Fibroblast of lung (primary cell): ENCODE results near the gene NOL4L. TPM values are rescaled to one million over a fixed set of nuclear protein-coding genes. Genes with fewer than 3 reads are reported as not detected.
A peak's percentile ranks its signal among the peaks of the same experiment; 100 is the strongest.

Experiments used
- DNase-seq, 2 donors: peaks; one replicate each; pipeline versions ENCODE4 v3.0.0 to v3.0.0-alpha.2; 2010; ENCODE audit warnings: low read depth in 2 of 2
- H2AFZ ChIP-seq: 2 replicates; pipeline ENCODE4 v1.5.1; 2012; ENCODE audit warnings: low read length, control low read depth, inconsistent platforms
- H3K27ac ChIP-seq: 2 replicates; pipeline ENCODE4 v1.5.1; 2011; ENCODE audit warnings: low read length, control low read depth; ENCODE audit not compliant: insufficient read depth
- H3K27me3 ChIP-seq: 2 replicates; pipeline ENCODE4 v1.5.1; 2011; ENCODE audit warnings: mild to moderate bottlenecking, low read length; ENCODE audit not compliant: control insufficient read depth, insufficient read depth
- H3K36me3 ChIP-seq: 2 replicates; pipeline ENCODE4 v1.5.1; 2011; ENCODE audit warnings: low read length; ENCODE audit not compliant: control insufficient read depth, insufficient read depth
- H3K4me1 ChIP-seq: 2 replicates; pipeline ENCODE4 v1.5.1; 2011; ENCODE audit warnings: low read length; ENCODE audit not compliant: control insufficient read depth, insufficient read depth; ENCODE audit errors: extremely low read depth
- H3K4me2 ChIP-seq: 2 replicates; pipeline ENCODE4 v1.5.1; 2011; ENCODE audit warnings: low read length, control low read depth; ENCODE audit not compliant: insufficient read depth; ENCODE audit errors: extremely low read depth
- H3K4me3 ChIP-seq, 4 experiments: fragments of 200-600 bp in 1 of 4; sonication (generic) in 1 of 4; replicated peaks in 1 of 4; 2 replicates each; pipeline ENCODE4 v1.5.1; 2011 to 2016; ENCODE audit warnings: low read length in 4 of 4, low read depth in 3 of 4, mild to moderate bottlenecking in 3 of 4, control low read depth in 2 of 4, inconsistent platforms in 1 of 4, mixed read lengths in 1 of 4; ENCODE audit not compliant: insufficient read depth in 1 of 4; ENCODE audit errors: control extremely low read depth in 1 of 4
- H3K79me2 ChIP-seq: 2 replicates; pipeline ENCODE4 v1.5.1; 2012; ENCODE audit warnings: mild to moderate bottlenecking, low read length, inconsistent platforms; ENCODE audit not compliant: control insufficient read depth, insufficient read depth
- H3K9ac ChIP-seq: 2 replicates; pipeline ENCODE4 v1.5.1; 2011; ENCODE audit warnings: mild to moderate bottlenecking, low read length, control low read depth; ENCODE audit not compliant: insufficient read depth
- H3K9me3 ChIP-seq: 2 replicates; pipeline ENCODE4 v1.5.1; 2012; ENCODE audit warnings: low read depth, low read length; ENCODE audit not compliant: control insufficient read depth, insufficient read depth
- H4K20me1 ChIP-seq: 2 replicates; pipeline ENCODE4 v1.5.1; 2011; ENCODE audit warnings: low read length; ENCODE audit not compliant: control insufficient read depth, insufficient read depth; ENCODE audit errors: extremely low read depth
- CTCF ChIP-seq, 2 donors: IDR thresholded peaks in 1 of 2; conservative IDR thresholded peaks in 1 of 2; 1 replicate in 1 of 2; 2 replicates in 1 of 2; pipeline ENCODE4 v1.5.1; 2011 to 2012; ENCODE audit warnings: low read length in 2 of 2, control low read depth in 1 of 2, inconsistent platforms in 1 of 2, low read depth in 1 of 2, mild to moderate bottlenecking in 1 of 2
- EZH2 ChIP-seq: IDR thresholded peaks from 2 replicates; pipeline ENCODE4 v1.5.1; 2012; ENCODE audit warnings: low read length, control low read depth, mild to moderate bottlenecking; ENCODE audit errors: missing control alignments
- polyA plus RNA-seq, 2 donors: library from polyadenylated mRNA; depleted of rRNA in 1 of 2; stranded (reverse) in 1 of 2; unstranded in 1 of 2; fragments of >200 nt; gene quantifications; 2 replicates each; pipeline ENCODE4 v1.2.1, GENCODE V29; 2011 to 2012; ENCODE audit warnings: missing spikeins in 1 of 2
- total RNA-seq: library from RNA; depleted of rRNA; stranded (reverse); fragments of >200 nt; gene quantifications from 2 replicates; pipeline ENCODE4 v1.2.1, GENCODE V29; 2014

The NOL4L gene
- total and polyA plus RNA-seq, 2 donors (not counting 1 experiment from before 2014, with no cell fraction given), result 3.2 to 4.0 TPM

- H3K4me3 ChIP-seq, result no peak overlapping the region
- TF ChIP-seq CTCF (conservative IDR thresholded peaks at IDR 0.05 in 1 of 2, IDR thresholded peaks at IDR 0.05 in 1 of 2; ENCODE audit: low read depth in 1 of 2, low read length in 2 of 2) (no peak), EZH2 (peak; percentile 9)
- H3K4me1 ChIP-seq, result no peaks in the 10 kb centered on the region
- no peak overlapping the region for H3K4me2 ChIP-seq
- H3K27ac ChIP-seq, result no peak overlapping the region
- DNase-seq, result no peak
- peaks cover 9% of the 10 kb centered on the region for H3K27me3 ChIP-seq
- no peak overlapping the region for H2AFZ ChIP-seq
- H4K20me1 ChIP-seq, result no peaks in the 10 kb centered on the region
- no peaks in the 10 kb centered on the region for H3K36me3 ChIP-seq
- H3K79me2 ChIP-seq, result no peaks in the 10 kb centered on the region
- H3K9me3 ChIP-seq, result no peaks in the 10 kb centered on the region
- no peak overlapping the region for H3K9ac ChIP-seq
Observed at GRCh38 chr20:32528171-32528891, 56.8 kb downstream of the NOL4L start.

- no peaks in the 10 kb centered on the region for H3K36me3 ChIP-seq
- no peak overlapping the region for H3K4me3 ChIP-seq
- no peaks in the 10 kb centered on the region for H3K79me2 ChIP-seq
- no peak overlapping the region for H2AFZ ChIP-seq
- TF ChIP-seq CTCF (conservative IDR thresholded peaks at IDR 0.05 in 1 of 2, IDR thresholded peaks at IDR 0.05 in 1 of 2; ENCODE audit: low read depth in 1 of 2, low read length in 2 of 2) (no peak), EZH2 (no peak)
- no peaks in the 10 kb centered on the region for H3K9me3 ChIP-seq
- H3K27me3 ChIP-seq, result peaks cover 6% of the 10 kb centered on the region
- no peak overlapping the region for H3K9ac ChIP-seq
- H4K20me1 ChIP-seq, result no peaks in the 10 kb centered on the region
- H3K4me1 ChIP-seq, result no peaks in the 10 kb centered on the region
- no peak for DNase-seq
- H3K4me2 ChIP-seq, result no peak overlapping the region
- no peak overlapping the region for H3K27ac ChIP-seq
Observed at GRCh38 chr20:32527447-32528055, 57.6 kb downstream of the NOL4L start.

- Histone ChIP-seq H3K9me3 (no peaks in the 10 kb centered on the region), H3K4me1 (no peaks in the 10 kb centered on the region), H2AFZ (no peak overlapping the region), H3K27ac (no peak overlapping the region), H3K4me3 (no peak overlapping the region), H4K20me1 (no peaks in the 10 kb centered on the region), H3K79me2 (no peaks in the 10 kb centered on the region), H3K36me3 (no peaks in the 10 kb centered on the region), H3K9ac (no peak overlapping the region), H3K4me2 (no peak overlapping the region), H3K27me3 (peaks cover 5% of the 10 kb centered on the region)
- TF ChIP-seq CTCF (conservative IDR thresholded peaks at IDR 0.05 in 1 of 2, IDR thresholded peaks at IDR 0.05 in 1 of 2; ENCODE audit: low read depth in 1 of 2, low read length in 2 of 2), result no peak
- no peak for TF ChIP-seq EZH2
- DNase-seq, result no peak
Observed at GRCh38 chr20:32527052-32527446, 58.1 kb downstream of the NOL4L start.
